ENCODE measurements around the gene ALOX5. TPM values are rescaled to one million over a fixed set of nuclear protein-coding genes. Genes with fewer than 3 reads are reported as not detected.

ALOX5 gene
- total and polyA plus RNA-seq, 2 donors (not counting 1 experiment from before 2014, with no cell fraction given): 354 to 888 TPM

DNA sequence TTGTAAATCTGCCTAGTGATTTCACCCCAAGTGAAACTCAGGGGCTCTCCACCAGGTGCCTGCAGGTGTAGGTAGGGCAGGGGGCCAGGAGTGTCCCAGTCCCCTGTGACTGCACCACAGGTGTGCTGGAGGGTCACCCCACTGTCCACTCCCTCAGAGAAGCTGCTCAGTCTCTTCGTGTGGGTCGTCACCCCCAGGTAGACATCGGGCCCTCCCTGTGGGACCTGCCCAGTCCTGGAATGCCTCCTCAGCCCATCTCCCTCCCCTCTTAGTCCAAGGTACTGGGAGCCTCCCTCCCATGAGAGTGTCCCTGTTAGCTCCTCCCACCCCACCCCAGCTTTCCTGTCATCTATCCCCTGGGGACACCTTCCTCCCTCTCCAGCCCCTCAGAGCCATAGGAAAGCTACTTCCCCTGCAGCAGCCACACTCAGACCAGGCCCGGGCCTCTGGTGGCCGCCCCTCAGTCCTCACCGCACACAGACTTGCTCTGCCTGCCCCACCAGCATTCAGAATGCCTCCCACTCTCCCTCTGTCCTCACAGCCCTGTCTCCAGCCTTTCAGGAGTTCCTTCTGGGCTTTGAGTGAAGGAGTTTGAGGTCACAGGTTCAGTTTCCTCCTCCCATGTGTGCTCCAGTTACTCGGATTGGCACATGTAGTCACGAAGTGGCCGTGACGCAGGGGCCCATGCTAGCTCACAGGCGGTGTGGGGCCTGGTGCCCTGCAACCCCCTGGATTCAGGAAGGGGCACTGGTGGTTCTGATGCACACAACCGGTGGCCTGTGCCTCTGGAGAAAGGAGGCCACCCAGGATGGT, 5.1 kb downstream of the ALOX5 start:
- ChIA-PET CTCF (interaction anchor here (1.4 kb wide), 2 partner anchors 36 to 85 kb away, joined by 3 to 4 read pairs; no protein-coding TSS in a partner anchor), POLR2A (no interaction called here)
- Mint-ChIP-seq H3K27ac (peak overlapping the region; percentile 83), H3K4me3 (peak overlapping the region; percentile 37), H3K27me3 (no peaks in the 10 kb centered on the region), H3K9me3 (ENCODE audit: insufficient read depth) (no peaks in the 10 kb centered on the region), H3K4me1 (peaks cover 78% of the 10 kb centered on the region)
- H3K27ac ChIP-seq (ENCODE audit: low read length in 2 of 2): peak overlapping the region in 1 of 2 donors; percentile 65
- no peaks in the 10 kb centered on the region for H3K9me3 ChIP-seq (ENCODE audit: control extremely low read depth in 1 of 3, control insufficient read depth in 2 of 3, insufficient read depth in 1 of 3, low read length in 2 of 3)
- peaks cover 13 to 64% of the 10 kb centered on the region in 2 experiments for H3K36me3 ChIP-seq (replicated peaks in 1 of 2; ENCODE audit: control extremely low read depth in 1 of 2, control insufficient read depth in 1 of 2, extremely low read depth in 1 of 2, insufficient read depth in 2 of 2, low read length in 1 of 2)
- no peak for TF ChIP-seq EZH2 (IDR thresholded peaks at IDR 0.05; ENCODE audit: borderline replicate concordance, insufficient read depth, low read depth, low read length, poor library complexity, severe bottlenecking)
- 91% methylated on average over 11 of the region's 12 CpGs for WGBS (ENCODE audit: insufficient coverage)
- peak overlapping the region; percentile 93 for H3K4me2 ChIP-seq (replicated peaks; ENCODE audit: low read depth, low read length, poor library complexity, severe bottlenecking)
- H2AFZ ChIP-seq (ENCODE audit: insufficient read depth, low read depth, low read length, poor library complexity, severe bottlenecking): no peak overlapping the region
- DNase-seq (no peak), ATAC-seq (ENCODE audit: low read depth) (no peak)
- no peak overlapping the region for H3K9ac ChIP-seq (ENCODE audit: low read length)
- H3K4me3 ChIP-seq (ENCODE audit: control extremely low read depth in 1 of 5, extremely low read depth in 1 of 5, insufficient read depth in 1 of 5, low read depth in 2 of 5, low read length in 4 of 5): no peak overlapping the region
- peaks cover 75% of the 10 kb centered on the region for H4K20me1 ChIP-seq (ENCODE audit: control insufficient read depth, insufficient read depth, low read length, poor library complexity, severe bottlenecking)
- intact Hi-C loops (cut with micrococcal nuclease): loop anchor here (5.0 to 10.0 kb wide), 3 partner anchors 64 to 648 kb away; partner anchors contain the start of genes OR13A1 and ZNF22
- H3K79me2 ChIP-seq (ENCODE audit: control insufficient read depth, insufficient read depth, low read length): peaks cover 97% of the 10 kb centered on the region
- no peaks in the 10 kb centered on the region for H3K27me3 ChIP-seq (replicated peaks in 1 of 4; ENCODE audit: control extremely low read depth in 1 of 4, control insufficient read depth in 3 of 4, insufficient read depth in 4 of 4, low read length in 3 of 4)
- H3K4me1 ChIP-seq (ENCODE audit: control insufficient read depth in 2 of 2, insufficient read depth in 2 of 2, low read length in 2 of 2): peaks cover 44 to 61% of the 10 kb centered on the region in 2 donors

DNA sequence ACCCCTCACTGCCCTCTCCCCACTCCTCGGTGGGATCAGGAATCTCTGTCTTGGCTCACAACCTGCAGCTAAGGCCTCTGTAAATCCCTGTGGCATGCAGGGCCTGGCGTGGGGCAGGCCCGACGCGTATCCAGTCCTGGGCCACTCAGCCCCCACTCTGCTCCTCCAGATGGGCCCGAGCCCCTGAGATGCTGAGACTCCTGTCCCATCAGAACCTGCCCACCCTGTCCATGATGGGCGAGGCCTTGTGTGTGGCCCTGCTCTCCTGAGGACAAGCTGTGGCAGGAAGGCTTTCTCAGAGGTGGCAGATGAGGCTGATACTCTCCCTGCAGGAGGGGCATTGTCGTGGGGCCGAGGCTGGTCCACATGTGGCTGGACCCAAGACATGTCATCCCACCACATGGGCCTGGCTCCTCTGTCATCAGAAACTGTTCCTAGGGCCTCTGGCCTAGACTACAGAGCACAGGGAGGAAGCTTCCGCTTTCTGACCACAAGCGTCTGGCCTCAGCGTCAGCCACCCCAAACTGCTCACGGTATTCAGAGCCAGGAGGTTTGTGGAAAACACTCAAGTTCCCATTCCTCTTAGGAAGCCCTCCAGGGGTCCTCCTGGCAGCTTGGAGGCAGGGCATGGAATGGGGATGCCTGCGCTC, 6.0 kb downstream of the ALOX5 start:
- CTCF ChIA-PET: interaction anchor here (1.4 kb wide), 1 partner anchor 37 kb away, joined by 3 read pairs; no protein-coding TSS in a partner anchor
- no peak overlapping the region for H3K4me3 ChIP-seq (ENCODE audit: control extremely low read depth in 1 of 5, extremely low read depth in 1 of 5, insufficient read depth in 1 of 5, low read depth in 2 of 5, low read length in 4 of 5)
- TF ChIP-seq, protein P1, sequence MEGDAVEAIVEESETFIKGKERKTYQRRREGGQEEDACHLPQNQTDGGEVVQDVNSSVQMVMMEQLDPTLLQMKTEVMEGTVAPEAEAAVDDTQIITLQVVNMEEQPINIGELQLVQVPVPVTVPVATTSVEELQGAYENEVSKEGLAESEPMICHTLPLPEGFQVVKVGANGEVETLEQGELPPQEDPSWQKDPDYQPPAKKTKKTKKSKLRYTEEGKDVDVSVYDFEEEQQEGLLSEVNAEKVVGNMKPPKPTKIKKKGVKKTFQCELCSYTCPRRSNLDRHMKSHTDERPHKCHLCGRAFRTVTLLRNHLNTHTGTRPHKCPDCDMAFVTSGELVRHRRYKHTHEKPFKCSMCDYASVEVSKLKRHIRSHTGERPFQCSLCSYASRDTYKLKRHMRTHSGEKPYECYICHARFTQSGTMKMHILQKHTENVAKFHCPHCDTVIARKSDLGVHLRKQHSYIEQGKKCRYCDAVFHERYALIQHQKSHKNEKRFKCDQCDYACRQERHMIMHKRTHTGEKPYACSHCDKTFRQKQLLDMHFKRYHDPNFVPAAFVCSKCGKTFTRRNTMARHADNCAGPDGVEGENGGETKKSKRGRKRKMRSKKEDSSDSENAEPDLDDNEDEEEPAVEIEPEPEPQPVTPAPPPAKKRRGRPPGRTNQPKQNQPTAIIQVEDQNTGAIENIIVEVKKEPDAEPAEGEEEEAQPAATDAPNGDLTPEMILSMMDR (IDR thresholded peaks at IDR 0.05): no peak
- TF ChIP-seq EZH2 (IDR thresholded peaks at IDR 0.05; ENCODE audit: borderline replicate concordance, insufficient read depth, low read depth, low read length, poor library complexity, severe bottlenecking): no peak
- H4K20me1 ChIP-seq (ENCODE audit: control insufficient read depth, insufficient read depth, low read length, poor library complexity, severe bottlenecking): peaks cover 84% of the 10 kb centered on the region
- H3K4me2 ChIP-seq (replicated peaks; ENCODE audit: low read depth, low read length, poor library complexity, severe bottlenecking): peak overlapping the region; percentile 18
- no peak for ATAC-seq (ENCODE audit: low read depth)
- Mint-ChIP-seq H3K27me3 (no peaks in the 10 kb centered on the region), H3K9me3 (ENCODE audit: insufficient read depth) (no peaks in the 10 kb centered on the region), H3K4me1 (peaks cover 71% of the 10 kb centered on the region), H3K4me3 (no peak overlapping the region), H3K27ac (peak overlapping the region; percentile 61)
- H2AFZ ChIP-seq (ENCODE audit: insufficient read depth, low read depth, low read length, poor library complexity, severe bottlenecking): no peak overlapping the region
- peaks cover 41 to 56% of the 10 kb centered on the region in 2 donors for H3K4me1 ChIP-seq (ENCODE audit: control insufficient read depth in 2 of 2, insufficient read depth in 2 of 2, low read length in 2 of 2)
- H3K79me2 ChIP-seq (ENCODE audit: control insufficient read depth, insufficient read depth, low read length): peaks cover 96% of the 10 kb centered on the region
- H3K9ac ChIP-seq (ENCODE audit: low read length): no peak overlapping the region
- DNase-seq: no peak
- H3K9me3 ChIP-seq (ENCODE audit: control extremely low read depth in 1 of 3, control insufficient read depth in 2 of 3, insufficient read depth in 1 of 3, low read length in 2 of 3): no peaks in the 10 kb centered on the region
- no peaks in the 10 kb centered on the region for H3K27me3 ChIP-seq (replicated peaks in 1 of 4; ENCODE audit: control extremely low read depth in 1 of 4, control insufficient read depth in 3 of 4, insufficient read depth in 4 of 4, low read length in 3 of 4)
- POLR2A ChIA-PET: no interaction called here
- peaks cover 15 to 72% of the 10 kb centered on the region in 2 experiments for H3K36me3 ChIP-seq (replicated peaks in 1 of 2; ENCODE audit: control extremely low read depth in 1 of 2, control insufficient read depth in 1 of 2, extremely low read depth in 1 of 2, insufficient read depth in 2 of 2, low read length in 1 of 2)
- intact Hi-C loops (cut with micrococcal nuclease): loop anchor here (5.0 to 10.0 kb wide), 3 partner anchors 65 to 647 kb away; partner anchors contain the start of genes OR13A1 and ZNF22
- 70% methylated on average over 12 of the region's 14 CpGs for WGBS (ENCODE audit: insufficient coverage)
- peak overlapping the region in 1 of 2 donors; percentile 20 for H3K27ac ChIP-seq (ENCODE audit: low read length in 2 of 2)
